GM12878 (cell line): ENCODE data around the gene CAMK2A. TPM values are rescaled to one million over a fixed set of nuclear protein-coding genes. Genes with fewer than 3 reads are reported as not detected.

ENCODE experiments used
- ATAC-seq: fragments of 200-7000 bp; cut with Tn5 transposase; 3 replicates; pipeline ENCODE4 v1.9.1; 2020; ENCODE audit warnings: mild to moderate bottlenecking, moderate library complexity
- BruUV-seq: library from RNA; stranded (reverse); fragments of 400-500 nt; replicated peaks from 2 replicates; lab custom pipeline; 2021; lab: Mats Ljungman, UMichigan
- CTCF ChIA-PET: fragments of 300-600 bp; sonication (Branson Sonifier 250); formaldehyde crosslinking; extraction: SDS; loops from one replicate; lab custom pipeline; 2021; ENCODE audit warnings: inconsistent platforms; lab: Yijun Ruan, JAX
- POLR2A ChIA-PET: fragments of 350-600 bp; formaldehyde crosslinking; extraction: SDS; loops from one replicate; lab custom pipeline; 2021; ENCODE audit warnings: inconsistent platforms; lab: Charles Lee
- RAD21 ChIA-PET: fragments of 300-600 bp; sonication (Branson Sonifier 250); formaldehyde crosslinking; loops from one replicate; lab custom pipeline; 2023; ENCODE audit warnings: antibody characterized with exemption; ENCODE audit not compliant: unreplicated experiment; lab: Charles Lee
- SMC1A ChIA-PET: fragments of 300-600 bp; sonication (Branson Sonifier 250); formaldehyde crosslinking; loops from one replicate; lab custom pipeline; 2023; ENCODE audit not compliant: unreplicated experiment, uncharacterized antibody; lab: Charles Lee
- DNase-seq: peaks from one replicate; pipeline ENCODE4 v3.0.0-alpha.2; 2011; ENCODE audit warnings: low read depth, low spot score
- FAIRE-seq: peaks from 3 replicates; lab custom pipeline; 2011; peaks lifted over from hg19 to GRCh38; lab: Jason Lieb, UNC
- H2AFZ ChIP-seq: 2 replicates; pipeline ENCODE4 v1.6.0; 2011; ENCODE audit warnings: low read depth, low read length, control low read depth; ENCODE audit not compliant: control insufficient read depth
- H3K27ac ChIP-seq: 2 replicates; pipeline ENCODE4 v1.5.1; 2011; ENCODE audit warnings: control low read depth; ENCODE audit not compliant: control insufficient read depth, insufficient read depth
- H3K27me3 ChIP-seq, 2 experiments: replicated peaks in 1 of 2; 2 replicates each; pipeline versions ENCODE4 v1.6.0 to v1.6.1; 2011; ENCODE audit warnings: low read length in 1 of 2; ENCODE audit not compliant: control insufficient read depth in 2 of 2, insufficient read depth in 2 of 2
- H3K36me3 ChIP-seq, 2 experiments: 2 replicates each; pipeline ENCODE4 v1.5.1; 2011; ENCODE audit warnings: low read length in 1 of 2; ENCODE audit not compliant: control insufficient read depth in 2 of 2, insufficient read depth in 2 of 2
- H3K4me1 ChIP-seq: 2 replicates; pipeline ENCODE4 v1.6.1; 2011; ENCODE audit warnings: mild to moderate bottlenecking, low read length, moderate library complexity, mixed read lengths; ENCODE audit not compliant: control insufficient read depth, insufficient read depth
- H3K4me2 ChIP-seq: 2 replicates; pipeline ENCODE4 v1.6.0; 2011; ENCODE audit warnings: control low read depth; ENCODE audit not compliant: control insufficient read depth, insufficient read depth
- H3K4me3 ChIP-seq: fragments of 200-600 bp; sonication (generic); 2 replicates; pipeline ENCODE4 v1.5.1; 2016
- H3K79me2 ChIP-seq: 2 replicates; pipeline ENCODE4 v1.6.0; 2011; ENCODE audit warnings: low read length; ENCODE audit not compliant: control insufficient read depth, insufficient read depth
- H3K9ac ChIP-seq: 2 replicates; pipeline ENCODE4 v1.8.0; 2011; ENCODE audit warnings: low read length, control low read depth, mixed read lengths; ENCODE audit not compliant: control insufficient read depth, insufficient read depth
- H3K9me3 ChIP-seq: replicated peaks from 3 replicates; pipeline ENCODE4 v1.5.1; 2011; ENCODE audit warnings: mild to moderate bottlenecking, low read length; ENCODE audit not compliant: control insufficient read depth, insufficient read depth
- H4K20me1 ChIP-seq: 2 replicates; pipeline ENCODE4 v1.6.0; 2011; ENCODE audit not compliant: control insufficient read depth, insufficient read depth
- CREM ChIP-seq: IDR thresholded peaks from 2 replicates; pipeline ENCODE4 v1.6.1; 2014; ENCODE audit warnings: antibody characterized with exemption, low read depth
- CTCF ChIP-seq, 3 experiments: IDR thresholded peaks in 2 of 3; conservative IDR thresholded peaks in 1 of 3; 2 replicates each; pipeline ENCODE4 v1.5.1; 2011; ENCODE audit warnings: low read depth in 3 of 3, low read length in 3 of 3, mild to moderate bottlenecking in 3 of 3, control low read depth in 2 of 3, moderate library complexity in 2 of 3, inconsistent platforms in 1 of 3, mixed read lengths in 1 of 3; ENCODE audit not compliant: control insufficient read depth in 2 of 3, insufficient read depth in 1 of 3; ENCODE audit errors: extremely low read depth in 1 of 3
- IRF5 ChIP-seq: fragments of 450-650 bp; IDR thresholded peaks from 2 replicates; pipeline ENCODE4 v1.6.1; 2017; ENCODE audit warnings: borderline replicate concordance
- MTA2 ChIP-seq: fragments of 450-650 bp; IDR thresholded peaks from 2 replicates; pipeline ENCODE4 v1.6.1; 2016; ENCODE audit warnings: low read depth, mild to moderate bottlenecking, moderate library complexity
- NFXL1 ChIP-seq: fragments of 450-650 bp; IDR thresholded peaks from 2 replicates; pipeline ENCODE4 v1.6.1; 2017; ENCODE audit warnings: antibody characterized with exemption, mild to moderate bottlenecking, borderline replicate concordance
- REST ChIP-seq: IDR thresholded peaks from 2 replicates; pipeline ENCODE4 v1.6.1; 2012; ENCODE audit warnings: mild to moderate bottlenecking, low read depth, low read length
- TARDBP ChIP-seq: IDR thresholded peaks from 2 replicates; pipeline ENCODE4 v1.6.1; 2016; ENCODE audit warnings: borderline replicate concordance
- TCF7 ChIP-seq: IDR thresholded peaks from 2 replicates; pipeline ENCODE4 v1.6.1; 2014; ENCODE audit warnings: antibody characterized with exemption, borderline replicate concordance
- ZBTB4 ChIP-seq: fragments of 450-650 bp; formaldehyde crosslinking; IDR thresholded peaks from 2 replicates; pipeline ENCODE4 v1.4.0; 2022; ENCODE audit warnings: mild to moderate bottlenecking, moderate library complexity
- WGBS: methylation state at CpG from one replicate; pipeline ENCODE4 v1.1.6; 2016; ENCODE audit warnings: low lambda C conversion rate; ENCODE audit not compliant: insufficient replicate concordance, insufficient coverage; ENCODE audit errors: missing lambda C conversion rate; 5-methylcytosine and 5-hydroxymethylcytosine counted together
- in situ Hi-C: fragments of 300-500 bp; cut with MboI; formaldehyde crosslinking; loops from 9 replicates; pipeline ENCODE4 v1.14.3; 2018; ENCODE audit warnings: mixed read lengths
- intact Hi-C: fragments of 100-400 bp; cut with micrococcal nuclease; formaldehyde crosslinking; loops from one replicate; pipeline ENCODE4 v1.14.2; 2022; ENCODE audit not compliant: unreplicated experiment
- polyA plus RNA-seq, 11 experiments: library from polyadenylated mRNA; depleted of rRNA in 4 of 11; unstranded in 6 of 11; stranded (reverse) in 5 of 11; fragments of >200 nt; fragmentation: Nextera tagmentation in 4 of 11; fragmentation: Illumina TruSeq in 1 of 11; extraction: Ambion mirVana in 4 of 11; extraction: Trizol in 1 of 11; gene quantifications; 1 replicate in 1 of 11; 2 replicates in 10 of 11; pipeline versions ENCODE4 v1.2.1 to v1.2.3, GENCODE V29; 2011 to 2016; ENCODE audit warnings: inconsistent platforms in 2 of 11, missing spikeins in 2 of 11, low read depth in 1 of 11
- total RNA-seq, 4 experiments: library from RNA; depleted of rRNA in 3 of 4; stranded (reverse); fragments of >200 nt in 3 of 4; fragmentation: Illumina TruSeq in 1 of 4; extraction: Trizol in 1 of 4; gene quantifications; 2 replicates each; pipeline versions ENCODE4 v1.2.1 to v1.2.3, GENCODE V29; 2013 to 2021

The CAMK2A gene
- total and polyA plus RNA-seq, 10 of the 15 experiments (the other 5 are each of a cell fraction or from before 2014, with no cell fraction given) = 0.11 TPM; not detected in 9

- Histone ChIP-seq H3K36me3 (no peaks in the 10 kb centered on the region), H3K9me3 (no peaks in the 10 kb centered on the region), H3K4me2 (no peak overlapping the region), H4K20me1 (no peaks in the 10 kb centered on the region), H3K9ac (no peak overlapping the region), H3K79me2 (no peaks in the 10 kb centered on the region), H3K4me1 (no peaks in the 10 kb centered on the region), H2AFZ (no peak overlapping the region), H3K4me3 (no peak overlapping the region), H3K27ac (no peak overlapping the region)
- DNase-seq (no peak), ATAC-seq (no peak), FAIRE-seq (no peak)
- intact Hi-C loops = no loop called here
- in situ Hi-C loops = no loop called here
- CTCF ChIA-PET = interaction anchor here (1.1 kb wide), 1 partner anchor 14 kb away, joined by 3 read pairs; no protein-coding TSS in a partner anchor
- 44% methylated on average over 10 of the region's 10 CpGs for WGBS
- RAD21 ChIA-PET = no interaction called here
- TF ChIP-seq MTA2 = no peak
- no peak for TF ChIP-seq ZBTB4 (CRISPR knock-in tag)
- TF ChIP-seq CTCF (IDR thresholded peaks at IDR 0.05 in 2 of 3, conservative IDR thresholded peaks at IDR 0.05 in 1 of 3; ENCODE audit: control insufficient read depth in 2 of 3, extremely low read depth in 1 of 3, insufficient read depth in 1 of 3, low read depth in 3 of 3, low read length in 3 of 3) = no peak
- no peak for TF ChIP-seq TCF7
- TF ChIP-seq REST = no peak
- TF ChIP-seq CREM = no peak
- TF ChIP-seq NFXL1 = no peak
- TF ChIP-seq TARDBP = no peak
- TF ChIP-seq IRF5 = no peak
- TF ChIP-seq, all 136 proteins: peak for 0
- ChIA-PET SMC1A (no interaction called here), POLR2A (no interaction called here)
- no peaks in the 10 kb centered on the region for H3K27me3 ChIP-seq
- BruUV-seq = no TSS peak
Observed at GRCh38 chr5:150294551-150295071, 5.0 kb upstream of the CAMK2A start.
